GM12878 (cell line): ENCODE measurements around the gene WDSUB1. TPM values are rescaled to one million over a fixed set of nuclear protein-coding genes. Genes with fewer than 3 reads are reported as not detected.

Source experiments
- ATAC-seq: fragments of 200-7000 bp; cut with Tn5 transposase; 3 replicates; pipeline ENCODE4 v1.9.1; 2020; ENCODE audit warnings: mild to moderate bottlenecking, moderate library complexity
- BruUV-seq: library from RNA; stranded (reverse); fragments of 400-500 nt; replicated peaks from 2 replicates; lab custom pipeline; 2021; lab: Mats Ljungman, UMichigan
- CTCF ChIA-PET: fragments of 300-600 bp; sonication (Branson Sonifier 250); formaldehyde crosslinking; extraction: SDS; loops from one replicate; lab custom pipeline; 2021; ENCODE audit warnings: inconsistent platforms; lab: Yijun Ruan, JAX
- POLR2A ChIA-PET: fragments of 350-600 bp; formaldehyde crosslinking; extraction: SDS; loops from one replicate; lab custom pipeline; 2021; ENCODE audit warnings: inconsistent platforms; lab: Charles Lee
- RAD21 ChIA-PET: fragments of 300-600 bp; sonication (Branson Sonifier 250); formaldehyde crosslinking; loops from one replicate; lab custom pipeline; 2023; ENCODE audit warnings: antibody characterized with exemption; ENCODE audit not compliant: unreplicated experiment; lab: Charles Lee
- SMC1A ChIA-PET: fragments of 300-600 bp; sonication (Branson Sonifier 250); formaldehyde crosslinking; loops from one replicate; lab custom pipeline; 2023; ENCODE audit not compliant: unreplicated experiment, uncharacterized antibody; lab: Charles Lee
- DNase-seq: peaks from one replicate; pipeline ENCODE4 v3.0.0-alpha.2; 2011; ENCODE audit warnings: low read depth, low spot score
- FAIRE-seq: peaks from 3 replicates; lab custom pipeline; 2011; peaks lifted over from hg19 to GRCh38; lab: Jason Lieb, UNC
- H2AFZ ChIP-seq: 2 replicates; pipeline ENCODE4 v1.6.0; 2011; ENCODE audit warnings: low read depth, low read length, control low read depth; ENCODE audit not compliant: control insufficient read depth
- H3K27ac ChIP-seq: 2 replicates; pipeline ENCODE4 v1.5.1; 2011; ENCODE audit warnings: control low read depth; ENCODE audit not compliant: control insufficient read depth, insufficient read depth
- H3K27me3 ChIP-seq, 2 experiments: replicated peaks in 1 of 2; 2 replicates each; pipeline versions ENCODE4 v1.6.0 to v1.6.1; 2011; ENCODE audit warnings: low read length in 1 of 2; ENCODE audit not compliant: control insufficient read depth in 2 of 2, insufficient read depth in 2 of 2
- H3K36me3 ChIP-seq, 2 experiments: 2 replicates each; pipeline ENCODE4 v1.5.1; 2011; ENCODE audit warnings: low read length in 1 of 2; ENCODE audit not compliant: control insufficient read depth in 2 of 2, insufficient read depth in 2 of 2
- H3K4me1 ChIP-seq: 2 replicates; pipeline ENCODE4 v1.6.1; 2011; ENCODE audit warnings: mild to moderate bottlenecking, low read length, moderate library complexity, mixed read lengths; ENCODE audit not compliant: control insufficient read depth, insufficient read depth
- H3K4me2 ChIP-seq: 2 replicates; pipeline ENCODE4 v1.6.0; 2011; ENCODE audit warnings: control low read depth; ENCODE audit not compliant: control insufficient read depth, insufficient read depth
- H3K4me3 ChIP-seq: fragments of 200-600 bp; sonication (generic); 2 replicates; pipeline ENCODE4 v1.5.1; 2016
- H3K79me2 ChIP-seq: 2 replicates; pipeline ENCODE4 v1.6.0; 2011; ENCODE audit warnings: low read length; ENCODE audit not compliant: control insufficient read depth, insufficient read depth
- H3K9ac ChIP-seq: 2 replicates; pipeline ENCODE4 v1.8.0; 2011; ENCODE audit warnings: low read length, control low read depth, mixed read lengths; ENCODE audit not compliant: control insufficient read depth, insufficient read depth
- H3K9me3 ChIP-seq: replicated peaks from 3 replicates; pipeline ENCODE4 v1.5.1; 2011; ENCODE audit warnings: mild to moderate bottlenecking, low read length; ENCODE audit not compliant: control insufficient read depth, insufficient read depth
- H4K20me1 ChIP-seq: 2 replicates; pipeline ENCODE4 v1.6.0; 2011; ENCODE audit not compliant: control insufficient read depth, insufficient read depth
- ASH2L ChIP-seq: fragments of 300-600, 200-600 bp; sonication (generic); IDR thresholded peaks from 2 replicates; pipeline ENCODE4 v1.6.1; 2017; ENCODE audit warnings: low read depth, mild to moderate bottlenecking, borderline replicate concordance
- ATF7 ChIP-seq: fragments of 450-650 bp; IDR thresholded peaks from 2 replicates; pipeline ENCODE4 v1.6.1; 2016; ENCODE audit warnings: low read depth, mild to moderate bottlenecking
- CBFB ChIP-seq: IDR thresholded peaks from 2 replicates; pipeline ENCODE4 v1.6.1; 2016; ENCODE audit warnings: antibody characterized with exemption, low read depth
- CHD2 ChIP-seq: IDR thresholded peaks from 2 replicates; pipeline ENCODE4 v1.6.1; 2011; ENCODE audit warnings: low read depth, low read length, improper control_type of control experiment, borderline replicate concordance
- EED ChIP-seq: sonication (generic); IDR thresholded peaks from 2 replicates; pipeline ENCODE4 v1.6.1; 2016; ENCODE audit warnings: antibody characterized with exemption, low read depth
- EGR1 ChIP-seq, 2 experiments: IDR thresholded peaks; 1 replicate in 1 of 2; 2 replicates in 1 of 2; pipeline ENCODE4 v1.6.1; 2011 to 2012; ENCODE audit warnings: low read depth in 2 of 2, low read length in 2 of 2, borderline replicate concordance in 1 of 2, mild to moderate bottlenecking in 1 of 2, moderate library complexity in 1 of 2
- EZH2 ChIP-seq: IDR thresholded peaks from 2 replicates; pipeline ENCODE4 v1.6.1; 2012; ENCODE audit warnings: low read depth, mild to moderate bottlenecking, control low read depth, inconsistent platforms, low read length, borderline replicate concordance; ENCODE audit not compliant: control insufficient read depth
- HDAC2 ChIP-seq: fragments of 200-600 bp; sonication (generic); IDR thresholded peaks from 2 replicates; pipeline ENCODE4 v1.6.1; 2017
- KLF5 ChIP-seq: fragments of 450-650 bp; IDR thresholded peaks from 2 replicates; pipeline ENCODE4 v1.6.1; 2014; ENCODE audit warnings: mild to moderate bottlenecking; ENCODE audit not compliant: partially characterized antibody
- MEF2B ChIP-seq: fragments of 450-650 bp; IDR thresholded peaks from 2 replicates; pipeline ENCODE4 v1.6.1; 2018; ENCODE audit warnings: mild to moderate bottlenecking, moderate library complexity; ENCODE audit not compliant: partially characterized antibody, poor library complexity, severe bottlenecking
- RFX5 ChIP-seq: IDR thresholded peaks from 2 replicates; pipeline ENCODE4 v1.6.1; 2011; ENCODE audit warnings: low read depth, low read length, improper control_type of control experiment
- TCF3 ChIP-seq: IDR thresholded peaks from 2 replicates; pipeline ENCODE4 v1.6.1; 2012; ENCODE audit warnings: low read depth, mild to moderate bottlenecking, low read length, borderline replicate concordance; ENCODE audit not compliant: insufficient read depth
- ZZZ3 ChIP-seq: IDR thresholded peaks from 2 replicates; pipeline ENCODE4 v1.6.1; 2011; ENCODE audit warnings: low read depth; ENCODE audit not compliant: control insufficient read depth, insufficient read length
- WGBS: methylation state at CpG from one replicate; pipeline ENCODE4 v1.1.6; 2016; ENCODE audit warnings: low lambda C conversion rate; ENCODE audit not compliant: insufficient replicate concordance, insufficient coverage; ENCODE audit errors: missing lambda C conversion rate; 5-methylcytosine and 5-hydroxymethylcytosine counted together
- in situ Hi-C: fragments of 300-500 bp; cut with MboI; formaldehyde crosslinking; loops from 9 replicates; pipeline ENCODE4 v1.14.3; 2018; ENCODE audit warnings: mixed read lengths
- intact Hi-C: fragments of 100-400 bp; cut with micrococcal nuclease; formaldehyde crosslinking; loops from one replicate; pipeline ENCODE4 v1.14.2; 2022; ENCODE audit not compliant: unreplicated experiment
- polyA plus RNA-seq, 11 experiments: library from polyadenylated mRNA; depleted of rRNA in 4 of 11; unstranded in 6 of 11; stranded (reverse) in 5 of 11; fragments of >200 nt; fragmentation: Nextera tagmentation in 4 of 11; fragmentation: Illumina TruSeq in 1 of 11; extraction: Ambion mirVana in 4 of 11; extraction: Trizol in 1 of 11; gene quantifications; 1 replicate in 1 of 11; 2 replicates in 10 of 11; pipeline versions ENCODE4 v1.2.1 to v1.2.3, GENCODE V29; 2011 to 2016; ENCODE audit warnings: inconsistent platforms in 2 of 11, missing spikeins in 2 of 11, low read depth in 1 of 11
- total RNA-seq, 4 experiments: library from RNA; depleted of rRNA in 3 of 4; stranded (reverse); fragments of >200 nt in 3 of 4; fragmentation: Illumina TruSeq in 1 of 4; extraction: Trizol in 1 of 4; gene quantifications; 2 replicates each; pipeline versions ENCODE4 v1.2.1 to v1.2.3, GENCODE V29; 2013 to 2021
- TF ChIP-seq, protein P1 (sequence below): IDR thresholded peaks from 2 replicates; pipeline ENCODE4 v1.6.1; 2012; ENCODE audit warnings: improper control_type of control experiment, low read depth, low read length; ENCODE audit not compliant: insufficient replicate concordance
- TF ChIP-seq, protein P2 (sequence below): IDR thresholded peaks from 2 replicates; pipeline ENCODE4 v1.6.1; 2012; ENCODE audit warnings: low read depth, low read length, improper control_type of control experiment
- TF ChIP-seq, protein P3 (sequence below): fragments of 450-650 bp; IDR thresholded peaks from 2 replicates; pipeline ENCODE4 v1.6.1; 2017; ENCODE audit warnings: low read depth, mild to moderate bottlenecking, moderate library complexity

WDSUB1 gene
- total and polyA plus RNA-seq, 10 of the 15 experiments (the other 5 are each of a cell fraction or from before 2014, with no cell fraction given) = 4.4 to 12.7 (median 7.6) TPM

DNA sequence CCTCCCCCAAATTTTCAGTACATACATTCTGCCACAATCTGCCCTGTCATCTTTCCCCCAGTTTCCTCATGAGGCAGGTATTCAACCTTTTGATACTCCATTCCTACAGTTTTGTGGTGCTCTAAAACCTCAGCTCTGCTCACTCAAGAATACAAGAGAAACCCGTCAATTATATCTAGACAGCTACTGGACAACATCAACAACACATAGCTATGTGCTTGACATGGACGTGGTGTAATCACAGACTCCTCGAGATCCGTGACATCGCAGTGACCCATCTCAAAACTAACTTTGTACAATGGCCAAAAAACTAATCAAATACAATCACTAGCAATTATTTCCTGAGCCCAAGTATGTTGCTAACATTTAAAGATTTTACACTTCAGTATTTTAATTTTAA is 23.6 kb downstream of the WDSUB1 start:
- WGBS = 98% methylated on average over 5 of the region's 5 CpGs
- Histone ChIP-seq H4K20me1 (no peaks in the 10 kb centered on the region), H3K4me1 (no peaks in the 10 kb centered on the region), H3K27me3 (no peaks in the 10 kb centered on the region), H3K36me3 (no peaks in the 10 kb centered on the region), H3K4me2 (no peak overlapping the region), H3K4me3 (no peak overlapping the region), H2AFZ (no peak overlapping the region), H3K27ac (no peak overlapping the region), H3K9ac (no peak overlapping the region), H3K79me2 (no peaks in the 10 kb centered on the region; the same call in 1 of the 2 replicates), H3K9me3 (no peaks in the 10 kb centered on the region; the same call in 2 of the 3 replicates)
- DNase-seq = no peak
- ChIA-PET CTCF (interaction anchor here (0.5 to 1.9 kb wide), 2 partner anchors 16 to 1785 kb away, joined by 3 to 4 read pairs; no protein-coding TSS in a partner anchor), POLR2A (no interaction called here), RAD21 (no interaction called here), SMC1A (interaction anchor here (0.6 to 1.0 kb wide), 2 partner anchors 13 to 436 kb away, joined by 3 read pairs; no protein-coding TSS in a partner anchor)
- intact Hi-C loops = no loop called here
- no peak for FAIRE-seq
- no peak for ATAC-seq
- no TSS peak for BruUV-seq
- in situ Hi-C loops = no loop called here
- TF ChIP-seq CHD2 (no peak), EED (no peak), EGR1 (IDR thresholded peaks at IDR 0.05; ENCODE audit: borderline replicate concordance in 1 of 2, low read depth in 2 of 2, low read length in 2 of 2) (no peak), HDAC2 (no peak), TCF3 (no peak), EZH2 (no peak), ZZZ3 (no peak), ATF7 (no peak), KLF5 (no peak), RFX5 (no peak), MEF2B (no peak), CBFB (no peak), ASH2L (no peak)
- TF ChIP-seq, protein P1, sequence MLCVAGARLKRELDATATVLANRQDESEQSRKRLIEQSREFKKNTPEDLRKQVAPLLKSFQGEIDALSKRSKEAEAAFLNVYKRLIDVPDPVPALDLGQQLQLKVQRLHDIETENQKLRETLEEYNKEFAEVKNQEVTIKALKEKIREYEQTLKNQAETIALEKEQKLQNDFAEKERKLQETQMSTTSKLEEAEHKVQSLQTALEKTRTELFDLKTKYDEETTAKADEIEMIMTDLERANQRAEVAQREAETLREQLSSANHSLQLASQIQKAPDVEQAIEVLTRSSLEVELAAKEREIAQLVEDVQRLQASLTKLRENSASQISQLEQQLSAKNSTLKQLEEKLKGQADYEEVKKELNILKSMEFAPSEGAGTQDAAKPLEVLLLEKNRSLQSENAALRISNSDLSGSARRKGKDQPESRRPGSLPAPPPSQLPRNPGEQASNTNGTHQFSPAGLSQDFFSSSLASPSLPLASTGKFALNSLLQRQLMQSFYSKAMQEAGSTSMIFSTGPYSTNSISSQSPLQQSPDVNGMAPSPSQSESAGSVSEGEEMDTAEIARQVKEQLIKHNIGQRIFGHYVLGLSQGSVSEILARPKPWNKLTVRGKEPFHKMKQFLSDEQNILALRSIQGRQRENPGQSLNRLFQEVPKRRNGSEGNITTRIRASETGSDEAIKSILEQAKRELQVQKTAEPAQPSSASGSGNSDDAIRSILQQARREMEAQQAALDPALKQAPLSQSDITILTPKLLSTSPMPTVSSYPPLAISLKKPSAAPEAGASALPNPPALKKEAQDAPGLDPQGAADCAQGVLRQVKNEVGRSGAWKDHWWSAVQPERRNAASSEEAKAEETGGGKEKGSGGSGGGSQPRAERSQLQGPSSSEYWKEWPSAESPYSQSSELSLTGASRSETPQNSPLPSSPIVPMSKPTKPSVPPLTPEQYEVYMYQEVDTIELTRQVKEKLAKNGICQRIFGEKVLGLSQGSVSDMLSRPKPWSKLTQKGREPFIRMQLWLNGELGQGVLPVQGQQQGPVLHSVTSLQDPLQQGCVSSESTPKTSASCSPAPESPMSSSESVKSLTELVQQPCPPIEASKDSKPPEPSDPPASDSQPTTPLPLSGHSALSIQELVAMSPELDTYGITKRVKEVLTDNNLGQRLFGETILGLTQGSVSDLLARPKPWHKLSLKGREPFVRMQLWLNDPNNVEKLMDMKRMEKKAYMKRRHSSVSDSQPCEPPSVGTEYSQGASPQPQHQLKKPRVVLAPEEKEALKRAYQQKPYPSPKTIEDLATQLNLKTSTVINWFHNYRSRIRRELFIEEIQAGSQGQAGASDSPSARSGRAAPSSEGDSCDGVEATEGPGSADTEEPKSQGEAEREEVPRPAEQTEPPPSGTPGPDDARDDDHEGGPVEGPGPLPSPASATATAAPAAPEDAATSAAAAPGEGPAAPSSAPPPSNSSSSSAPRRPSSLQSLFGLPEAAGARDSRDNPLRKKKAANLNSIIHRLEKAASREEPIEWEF = no peak
- TF ChIP-seq, protein P2, sequence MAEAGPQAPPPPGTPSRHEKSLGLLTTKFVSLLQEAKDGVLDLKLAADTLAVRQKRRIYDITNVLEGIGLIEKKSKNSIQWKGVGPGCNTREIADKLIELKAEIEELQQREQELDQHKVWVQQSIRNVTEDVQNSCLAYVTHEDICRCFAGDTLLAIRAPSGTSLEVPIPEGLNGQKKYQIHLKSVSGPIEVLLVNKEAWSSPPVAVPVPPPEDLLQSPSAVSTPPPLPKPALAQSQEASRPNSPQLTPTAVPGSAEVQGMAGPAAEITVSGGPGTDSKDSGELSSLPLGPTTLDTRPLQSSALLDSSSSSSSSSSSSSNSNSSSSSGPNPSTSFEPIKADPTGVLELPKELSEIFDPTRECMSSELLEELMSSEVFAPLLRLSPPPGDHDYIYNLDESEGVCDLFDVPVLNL = no peak
- TF ChIP-seq, protein P3, sequence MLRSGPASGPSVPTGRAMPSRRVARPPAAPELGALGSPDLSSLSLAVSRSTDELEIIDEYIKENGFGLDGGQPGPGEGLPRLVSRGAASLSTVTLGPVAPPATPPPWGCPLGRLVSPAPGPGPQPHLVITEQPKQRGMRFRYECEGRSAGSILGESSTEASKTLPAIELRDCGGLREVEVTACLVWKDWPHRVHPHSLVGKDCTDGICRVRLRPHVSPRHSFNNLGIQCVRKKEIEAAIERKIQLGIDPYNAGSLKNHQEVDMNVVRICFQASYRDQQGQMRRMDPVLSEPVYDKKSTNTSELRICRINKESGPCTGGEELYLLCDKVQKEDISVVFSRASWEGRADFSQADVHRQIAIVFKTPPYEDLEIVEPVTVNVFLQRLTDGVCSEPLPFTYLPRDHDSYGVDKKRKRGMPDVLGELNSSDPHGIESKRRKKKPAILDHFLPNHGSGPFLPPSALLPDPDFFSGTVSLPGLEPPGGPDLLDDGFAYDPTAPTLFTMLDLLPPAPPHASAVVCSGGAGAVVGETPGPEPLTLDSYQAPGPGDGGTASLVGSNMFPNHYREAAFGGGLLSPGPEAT = no peak
